RWPE2 (cell line): ENCODE measurements around the gene KDM6B.

Experiments
- ATAC-seq: fragments of 200-7000 bp; cut with Tn5 transposase; 3 replicates; pipeline ENCODE4 v1.9.1; 2021; ENCODE audit warnings: low read depth
- DNase-seq: peaks from one replicate; pipeline ENCODE4 v3.0.0-alpha.2; 2020; ENCODE audit warnings: low spot score
- H3K27ac ChIP-seq: fragments of 450-650 bp; 2 replicates; pipeline ENCODE4 v1.5.1; 2017; ENCODE audit warnings: mild to moderate bottlenecking; ENCODE audit not compliant: poor library complexity, severe bottlenecking
- H3K27me3 ChIP-seq: fragments of 250-450 bp; sonication (Bioruptor Pico); 2 replicates; pipeline ENCODE4 v1.5.1; 2021; ENCODE audit warnings: mild to moderate bottlenecking, moderate library complexity; ENCODE audit not compliant: insufficient read depth, poor library complexity, severe bottlenecking
- H3K36me3 ChIP-seq: fragments of 250-450 bp; sonication (Bioruptor Pico); 2 replicates; pipeline ENCODE4 v1.5.1; 2020; ENCODE audit warnings: low read depth, mild to moderate bottlenecking, moderate library complexity
- H3K4me1 ChIP-seq: fragments of 250-450 bp; sonication (Bioruptor Pico); 2 replicates; pipeline ENCODE4 v1.5.1; 2021; ENCODE audit warnings: mild to moderate bottlenecking, moderate library complexity; ENCODE audit not compliant: insufficient read depth, poor library complexity, severe bottlenecking
- H3K4me3 ChIP-seq: fragments of 250-450 bp; sonication (Bioruptor Pico); 2 replicates; pipeline ENCODE4 v1.5.1; 2021; ENCODE audit warnings: mild to moderate bottlenecking, moderate library complexity; ENCODE audit not compliant: severe bottlenecking
- H3K9me3 ChIP-seq: fragments of 250-450 bp; sonication (Bioruptor Pico); 2 replicates; pipeline ENCODE4 v1.5.1; 2021; ENCODE audit warnings: mild to moderate bottlenecking, moderate library complexity; ENCODE audit not compliant: severe bottlenecking
- CTCF ChIP-seq: fragments of 450-650 bp; IDR thresholded peaks from one replicate; pipeline ENCODE4 v1.5.1; 2017; ENCODE audit warnings: mild to moderate bottlenecking, moderate library complexity; ENCODE audit not compliant: poor library complexity, severe bottlenecking

The KDM6B gene

GRCh38 chr17:7864995-7865650 lies 31.1 kb downstream of the KDM6B start:
- Histone ChIP-seq H3K4me3 (no peak overlapping the region), H3K27ac (no peak overlapping the region), H3K9me3 (no peaks in the 10 kb centered on the region), H3K36me3 (peaks cover 32% of the 10 kb centered on the region), H3K27me3 (no peaks in the 10 kb centered on the region), H3K4me1 (peaks cover 14% of the 10 kb centered on the region)
- no peak for TF ChIP-seq CTCF
- DNase-seq (no peak), ATAC-seq (no peak)

- Histone ChIP-seq H3K9me3 (no peaks in the 10 kb centered on the region), H3K36me3 (peaks cover 34% of the 10 kb centered on the region), H3K4me1 (peaks cover 14% of the 10 kb centered on the region), H3K4me3 (no peak overlapping the region), H3K27ac (peak overlapping the region; percentile 39), H3K27me3 (no peaks in the 10 kb centered on the region)
- TF ChIP-seq CTCF = no peak
- peak; percentile 93 for ATAC-seq
- DNase-seq = no peak
Measured at GRCh38 chr17:7867881-7868329, 33.9 kb downstream of the KDM6B start.

GRCh38 chr17:7873051-7873450 lies 39.0 kb downstream of the KDM6B start:
- Histone ChIP-seq H3K4me3 (no peak overlapping the region), H3K27me3 (no peaks in the 10 kb centered on the region), H3K36me3 (peaks cover 53% of the 10 kb centered on the region), H3K27ac (no peak overlapping the region), H3K4me1 (peaks cover 6% of the 10 kb centered on the region), H3K9me3 (no peaks in the 10 kb centered on the region)
- no peak for TF ChIP-seq CTCF
- DNase-seq (no peak), ATAC-seq (no peak)

- Histone ChIP-seq H3K4me1 (no peaks in the 10 kb centered on the region), H3K9me3 (no peaks in the 10 kb centered on the region), H3K36me3 (peaks cover 81% of the 10 kb centered on the region), H3K4me3 (no peak overlapping the region), H3K27me3 (no peaks in the 10 kb centered on the region), H3K27ac (no peak overlapping the region)
- DNase-seq (no peak), ATAC-seq (no peak)
- no peak for TF ChIP-seq CTCF
Measured at GRCh38 chr17:7875804-7876370, 41.9 kb downstream of the KDM6B start.

- Histone ChIP-seq H3K9me3 (no peaks in the 10 kb centered on the region), H3K4me3 (no peak overlapping the region), H3K27me3 (no peaks in the 10 kb centered on the region), H3K36me3 (peaks cover 79% of the 10 kb centered on the region), H3K4me1 (no peaks in the 10 kb centered on the region), H3K27ac (no peak overlapping the region)
- no peak for DNase-seq
- TF ChIP-seq CTCF = no peak
- ATAC-seq = no peak
Measured at GRCh38 chr17:7878234-7878633, 44.2 kb downstream of the KDM6B start.
